GM20431 (cell line): ENCODE results near the gene BTBD17.

ENCODE experiments used
- in situ Hi-C: fragments of 300-500 bp; cut with MseI, MboI; formaldehyde crosslinking; loops from one replicate; pipeline ENCODE4 v1.15.0; 2020; ENCODE audit warnings: low sequenced_read_pairs; ENCODE audit not compliant: unreplicated experiment

Gene BTBD17

DNA sequence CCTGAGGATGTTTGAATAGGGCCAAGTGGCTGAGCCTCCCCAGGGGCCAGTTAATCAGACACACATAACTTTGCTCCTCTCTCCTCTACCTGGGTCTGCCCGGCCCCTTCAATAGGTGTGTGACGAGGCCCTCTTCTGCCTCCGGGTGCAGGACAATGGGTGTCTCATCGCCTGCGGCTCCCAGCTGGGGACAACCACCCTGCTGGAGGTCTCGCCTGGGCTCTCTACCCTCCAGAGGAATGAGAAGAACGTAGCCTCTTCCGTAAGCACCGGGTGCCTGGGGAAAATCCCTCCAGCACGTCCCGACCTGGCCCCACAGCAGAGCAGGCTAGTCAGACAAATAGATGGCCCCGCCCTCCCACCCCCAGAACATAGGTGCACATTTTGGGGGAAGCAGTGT is 51.8 kb downstream of the BTBD17 start:
- in situ Hi-C loops, result loop anchor here (10.0 kb wide), 1 partner anchor 45 kb away; no protein-coding TSS in a partner anchor

DNA sequence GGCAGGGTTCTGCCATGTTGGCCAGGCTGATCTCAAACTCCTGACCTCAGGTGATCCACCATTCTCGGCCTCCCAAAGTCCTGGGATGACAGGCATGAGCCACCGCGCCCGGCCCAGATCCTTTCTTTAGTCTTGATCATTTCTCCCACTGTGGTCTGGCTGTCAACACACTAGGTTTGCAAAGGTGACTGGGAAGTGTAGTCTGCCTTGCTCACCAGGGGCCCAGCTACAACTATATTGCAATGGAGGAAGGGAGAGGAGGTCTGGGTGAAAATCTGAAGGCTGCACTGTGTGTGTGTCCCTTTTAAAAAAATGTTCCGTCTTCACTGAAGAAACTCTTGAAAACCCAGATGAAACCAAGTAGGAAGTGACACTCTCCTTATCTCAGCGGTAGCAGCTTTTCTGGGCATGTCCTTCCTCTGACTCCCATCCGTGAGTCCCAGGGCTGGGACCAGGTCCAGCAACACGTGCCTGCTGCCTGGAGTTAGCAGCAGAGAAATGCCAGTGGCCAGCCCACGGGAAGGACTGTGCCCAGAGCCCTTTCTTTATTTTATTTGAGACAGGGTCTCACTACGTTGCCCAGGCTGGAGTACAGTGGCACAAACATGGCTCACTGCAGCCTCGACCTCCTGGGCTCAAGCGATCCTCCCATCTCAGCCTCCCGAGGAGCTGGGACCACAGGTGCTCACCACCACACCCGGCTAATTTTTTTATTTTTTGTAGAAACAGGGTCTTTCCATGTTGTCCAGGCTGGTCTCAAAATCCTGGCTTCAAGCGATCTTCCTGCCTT is 53.5 kb downstream of the BTBD17 start:
- in situ Hi-C loops, result loop anchor here (10.0 kb wide), 1 partner anchor 47 kb away; no protein-coding TSS in a partner anchor
